WERI-Rb-1 (cell line): ENCODE data around the gene IMMT.

ENCODE experiments used
- DNase-seq: peaks from one replicate; pipeline ENCODE4 v3.0.0-alpha.2; 2020
- H3K27ac ChIP-seq: fragments of 250-450 bp; sonication (Bioruptor Pico); 2 replicates; pipeline ENCODE4 v1.5.1; 2020; ENCODE audit warnings: mild to moderate bottlenecking, moderate library complexity
- H3K27me3 ChIP-seq: fragments of 250-450 bp; sonication (Bioruptor Pico); 2 replicates; pipeline ENCODE4 v1.5.1; 2021; ENCODE audit warnings: mild to moderate bottlenecking, low read depth, moderate library complexity; ENCODE audit not compliant: insufficient read depth, severe bottlenecking
- H3K36me3 ChIP-seq: fragments of 250-450 bp; sonication (Bioruptor Pico); 2 replicates; pipeline ENCODE4 v1.5.1; 2020; ENCODE audit warnings: mild to moderate bottlenecking, moderate library complexity
- H3K4me3 ChIP-seq: 2 replicates; pipeline ENCODE4 v1.5.1; 2011; ENCODE audit warnings: low read depth, mild to moderate bottlenecking, control low read depth, low read length
- H3K9me3 ChIP-seq: fragments of 250-450 bp; sonication (Bioruptor Pico); 2 replicates; pipeline ENCODE4 v1.5.1; 2021; ENCODE audit warnings: mild to moderate bottlenecking, moderate library complexity; ENCODE audit not compliant: severe bottlenecking
- CTCF ChIP-seq: IDR thresholded peaks from 2 replicates; pipeline ENCODE4 v1.5.1; 2011; ENCODE audit warnings: low read depth, mild to moderate bottlenecking, control low read depth, inconsistent platforms, low read length

Gene IMMT

DNA sequence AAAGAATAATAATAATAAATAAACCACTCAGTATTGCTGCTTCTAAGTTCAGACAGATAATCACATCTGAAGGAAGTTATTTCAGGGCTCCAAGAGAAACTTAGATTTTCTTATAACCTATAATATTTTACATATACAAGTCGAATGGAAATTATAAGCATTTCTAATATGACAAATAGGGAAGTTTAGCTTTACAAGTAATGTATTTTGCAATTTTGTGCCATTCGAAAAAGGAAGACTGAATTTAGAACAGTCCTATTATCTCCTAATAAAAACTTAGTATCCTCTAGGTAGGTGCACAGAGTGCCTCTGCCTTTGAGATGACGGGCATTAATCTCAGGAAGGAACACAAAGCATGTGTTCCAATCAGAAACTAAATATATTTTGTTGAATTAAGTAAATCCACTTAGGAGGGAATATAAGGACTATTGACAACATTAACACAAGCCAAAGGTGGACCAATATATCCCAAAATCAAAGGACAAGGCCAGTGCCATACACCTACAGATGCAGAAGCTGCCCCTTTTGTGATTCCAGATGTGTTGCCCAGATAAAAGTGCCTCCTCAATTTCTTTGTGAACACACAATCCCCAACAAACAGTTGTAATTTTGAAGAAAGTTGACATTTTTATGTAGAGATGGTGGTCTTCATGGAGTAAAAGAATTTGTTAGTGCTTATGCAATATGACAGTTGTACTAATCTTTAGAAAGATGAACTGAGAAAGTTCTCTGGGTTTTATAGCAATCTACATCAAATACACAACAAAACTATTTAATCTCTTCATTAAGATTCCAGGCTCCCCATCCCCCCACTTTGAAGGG lies 52.6 kb downstream of the IMMT start:
- DNase-seq = no peak
- no peak overlapping the region for H3K27ac ChIP-seq
- no peak for TF ChIP-seq CTCF
- no peaks in the 10 kb centered on the region for H3K27me3 ChIP-seq
- no peak overlapping the region for H3K4me3 ChIP-seq
- no peaks in the 10 kb centered on the region for H3K9me3 ChIP-seq
- H3K36me3 ChIP-seq = peaks cover 84% of the 10 kb centered on the region

GRCh38 chr2:86140969-86141392 lies 54.3 kb downstream of the IMMT start:
- TF ChIP-seq CTCF = no peak
- H3K9me3 ChIP-seq = no peaks in the 10 kb centered on the region
- no peaks in the 10 kb centered on the region for H3K27me3 ChIP-seq
- H3K4me3 ChIP-seq = no peak overlapping the region
- no peak overlapping the region for H3K27ac ChIP-seq
- H3K36me3 ChIP-seq = peaks cover 84% of the 10 kb centered on the region
- no peak for DNase-seq

DNA sequence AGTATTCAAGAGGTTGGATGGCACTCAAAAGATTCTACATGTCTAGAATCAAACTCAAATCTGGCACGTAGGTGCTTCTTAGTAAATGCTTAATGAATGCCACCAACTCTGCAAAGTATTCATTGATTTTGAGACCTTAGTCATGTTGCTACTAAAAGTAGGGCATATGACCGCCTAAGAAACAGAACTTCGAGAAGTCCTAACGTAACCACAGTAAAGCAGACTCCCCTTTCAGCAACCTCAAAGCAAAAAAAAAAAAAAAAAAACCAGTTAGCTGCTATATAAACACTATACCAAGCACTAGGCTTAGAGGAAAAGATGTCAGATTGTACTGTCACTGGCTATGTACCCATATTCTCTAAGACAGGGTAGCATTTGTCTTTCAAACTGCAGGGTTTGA lies 55.3 kb downstream of the IMMT start:
- no peak for DNase-seq
- H3K4me3 ChIP-seq = no peak overlapping the region
- H3K27ac ChIP-seq = no peak overlapping the region
- H3K9me3 ChIP-seq = no peaks in the 10 kb centered on the region
- H3K27me3 ChIP-seq = no peaks in the 10 kb centered on the region
- peaks cover 86% of the 10 kb centered on the region for H3K36me3 ChIP-seq
- no peak for TF ChIP-seq CTCF

GRCh38 chr2:86138736-86139625 lies 56.3 kb downstream of the IMMT start:
- no peak for TF ChIP-seq CTCF
- H3K9me3 ChIP-seq = no peaks in the 10 kb centered on the region
- H3K36me3 ChIP-seq = peaks cover 88% of the 10 kb centered on the region
- H3K27ac ChIP-seq = no peak overlapping the region
- H3K27me3 ChIP-seq = no peaks in the 10 kb centered on the region
- H3K4me3 ChIP-seq = no peak overlapping the region
- DNase-seq = no peak

DNA sequence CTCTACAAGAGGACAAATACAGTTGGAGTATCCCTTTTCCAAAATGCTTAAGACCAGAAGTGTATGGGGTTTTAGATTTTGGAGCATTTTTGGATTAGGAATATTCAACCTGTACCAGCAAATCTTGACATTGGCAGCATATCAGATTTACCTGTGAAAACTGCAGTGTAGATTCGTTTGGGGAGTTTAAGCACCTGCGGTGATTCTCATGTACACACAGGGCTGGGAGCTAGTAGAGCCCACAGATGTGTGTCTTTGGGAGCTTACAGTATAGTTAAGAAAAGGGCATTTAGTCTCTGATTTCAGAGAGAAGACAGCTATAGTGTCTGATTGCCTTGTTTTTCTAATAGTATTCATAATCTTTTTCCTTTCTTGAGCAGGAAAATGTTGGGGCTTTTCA lies 59.1 kb downstream of the IMMT start:
- H3K4me3 ChIP-seq = no peak overlapping the region
- TF ChIP-seq CTCF = no peak
- no peak for DNase-seq
- H3K36me3 ChIP-seq = peaks cover 88% of the 10 kb centered on the region
- H3K9me3 ChIP-seq = no peaks in the 10 kb centered on the region
- H3K27ac ChIP-seq = no peak overlapping the region
- no peaks in the 10 kb centered on the region for H3K27me3 ChIP-seq
